ENCODE measurements around the gene SLC35A2. TPM values are rescaled to one million over a fixed set of nuclear protein-coding genes. Genes with fewer than 3 reads are reported as not detected.

The SLC35A2 gene
- total and polyA plus RNA-seq, 2 of the 4 experiments (the other 2 are of a cell fraction) = 10.8 to 48.3 TPM

DNA sequence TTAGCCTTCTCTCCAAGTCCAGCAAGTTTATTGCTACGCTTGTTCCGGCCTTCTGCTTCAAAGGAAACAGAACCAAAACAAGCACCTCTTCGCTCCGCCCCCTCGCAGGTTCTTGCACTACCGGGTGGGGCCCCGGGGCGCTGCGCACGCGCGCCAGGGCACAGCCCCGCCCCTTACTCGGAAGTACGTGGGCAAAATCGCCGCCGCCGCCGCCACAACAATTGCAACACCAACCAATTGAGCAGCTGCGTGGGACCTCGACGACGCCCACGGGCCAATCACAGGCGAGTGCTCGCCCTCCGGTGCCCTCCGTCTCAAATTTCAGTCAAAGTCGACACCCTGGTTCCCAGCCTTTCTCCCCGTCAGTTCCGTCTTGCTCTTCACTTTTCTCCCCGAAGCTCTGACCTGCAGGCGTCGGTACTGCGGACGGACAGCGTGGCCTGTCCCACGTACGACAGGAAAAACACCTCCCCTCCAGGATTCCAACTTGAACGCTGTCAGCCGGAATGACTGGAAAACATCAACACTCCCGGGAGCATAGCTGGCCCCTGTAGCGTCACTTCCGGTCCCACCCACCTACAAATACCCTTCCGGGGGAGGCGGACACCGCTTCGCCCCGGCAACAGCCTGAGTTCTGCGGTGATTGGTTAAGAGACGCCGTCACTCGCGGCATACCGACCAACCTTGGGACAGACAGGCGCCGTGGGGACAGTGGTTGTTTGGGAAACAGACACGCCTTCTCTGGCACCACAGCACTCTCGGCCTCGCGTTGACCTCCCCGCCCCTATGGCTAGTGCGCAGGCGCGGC is 46.6 kb upstream of the SLC35A2 start:
- Histone ChIP-seq H3K4me2 (ENCODE audit: low read depth, low read length) (peak overlapping the region; percentile 66), H4K20me1 (ENCODE audit: insufficient read depth, low read length) (peaks cover 18% of the 10 kb centered on the region; the same call in 1 of the 2 replicates), H4K8ac (ENCODE audit: low read depth in 2 of 2, low read length in 2 of 2) (peak overlapping the region; percentile 76 to 98), H2AK5ac (ENCODE audit: low read depth, low read length) (peak overlapping the region; percentile 93), H3K14ac (replicated peaks; ENCODE audit: low read depth, low read length) (peak overlapping the region; percentile 99), H3K23ac (ENCODE audit: low read depth, low read length) (peak overlapping the region; percentile 96; the same call in 1 of the 2 replicates), H3K27me3 (ENCODE audit: control insufficient read depth, insufficient read depth, low read length) (no peaks in the 10 kb centered on the region), H2BK15ac (ENCODE audit: low read depth, low read length) (no peak overlapping the region; the same call in 2 of the 3 replicates), H4K5ac (ENCODE audit: low read depth, low read length) (peak overlapping the region; percentile 92), H3K36me3 (ENCODE audit: control insufficient read depth, insufficient read depth, low read length) (peaks cover 12% of the 10 kb centered on the region; the same call in 1 of the 2 replicates), H3K4ac (ENCODE audit: low read depth, low read length) (peak overlapping the region; percentile 100), H2AK9ac (replicated peaks; ENCODE audit: low read depth, low read length, poor library complexity) (peak overlapping the region; percentile 87), H3K9me3 (ENCODE audit: control insufficient read depth, insufficient read depth, low read length) (no peaks in the 10 kb centered on the region), H2BK120ac (ENCODE audit: low read depth, low read length) (peak overlapping the region; percentile 91; the same call in 1 of the 2 replicates), H3K4me3 (ENCODE audit: insufficient read depth, low read depth, low read length) (peak overlapping the region; percentile 78), H4K91ac (ENCODE audit: insufficient read depth, low read depth, low read length) (peak overlapping the region; percentile 98), H3K9ac (ENCODE audit: low read depth, low read length) (peak overlapping the region; percentile 78), H2BK20ac (ENCODE audit: low read depth, low read length) (0 out of 2 replicates have a peak overlapping the region, but pooled peaks have one; percentile 57), H2BK5ac (ENCODE audit: low read depth, low read length, poor library complexity, severe bottlenecking) (peak overlapping the region; percentile 98), H2AFZ (replicated peaks; ENCODE audit: low read length, poor library complexity) (peak overlapping the region; percentile 98), H3K9me1 (ENCODE audit: insufficient read depth, low read length) (no peaks in the 10 kb centered on the region; the same call in none of the 2 replicates), H3K18ac (ENCODE audit: low read depth, low read length) (peak overlapping the region; percentile 91), H3K4me1 (ENCODE audit: control insufficient read depth, insufficient read depth, low read length) (peaks cover 2% of the 10 kb centered on the region), H3K56ac (ENCODE audit: extremely low read depth, insufficient read depth, low read length) (peak overlapping the region; percentile 89), H3K79me1 (ENCODE audit: low read depth in 1 of 2, low read length in 2 of 2) (peaks cover 4 to 45% of the 10 kb centered on the region in 2 experiments; a peak in 3 of 4 replicates), H3K27ac (ENCODE audit: insufficient read depth, low read length) (peak overlapping the region; percentile 89)
- CTCF ChIA-PET = interaction anchor here (0.6 to 1.0 kb wide), 2 partner anchors 14 to 209 kb away, joined by 3 read pairs; partner anchors contain the start of gene KCND1
- WGBS, 2 experiments (ENCODE audit: extremely low coverage in 2 of 2, insufficient read length in 1 of 2) = 35% methylated on average over 24 of the region's 66 CpGs; no CpG with 5 or more reads in 1 of the 2 experiments
- in situ Hi-C loops (cut with MboI; ENCODE audit: low sequenced_read_pairs) (loop anchor here (25.0 kb wide), 1 partner anchor 104 kb away; the partner anchor contains the start of genes CCDC120 and PRAF2), dilution Hi-C loops (cut with HindIII; ENCODE audit: low sequenced_read_pairs, unreplicated experiment) (no loop called here), intact Hi-C loops (cut with micrococcal nuclease) (loop anchor here (1.0 kb wide), 1 partner anchor 85 kb away; the partner anchor contains the start of gene TFE3)
- DNase-seq = peak; percentile 98
- TSS peak; percentile 81 for BruUV-seq (replicated peaks)
- POLR2A ChIA-PET (ENCODE audit: unreplicated experiment) = interaction anchor here (0.5 to 1.2 kb wide), 3 partner anchors 85 to 165 kb away, joined by 3 to 13 read pairs (median 3); partner anchors contain the start of genes TFE3 and WDR45
- no peak for TF ChIP-seq FOS (IDR thresholded peaks at IDR 0.05; ENCODE audit: low read depth, low read length)
- TF ChIP-seq MXI1 (IDR thresholded peaks at IDR 0.05; ENCODE audit: borderline replicate concordance, low read depth, low read length) = no peak
- TF ChIP-seq MAZ (IDR thresholded peaks at IDR 0.05; ENCODE audit: borderline replicate concordance, low read depth, low read length) = peak; percentile 15; the same call in 1 of the 2 replicates
- TF ChIP-seq RFX5 (IDR thresholded peaks at IDR 0.05; ENCODE audit: low read depth, low read length) = peak; percentile 83
- peak; percentile 95 for TF ChIP-seq CEBPB (IDR thresholded peaks at IDR 0.05; ENCODE audit: low read depth, low read length)
- no peak for TF ChIP-seq SMC3 (IDR thresholded peaks at IDR 0.05; ENCODE audit: low read depth, low read length)
- peak; percentile 53; the same call in 1 of the 2 replicates for TF ChIP-seq ELK1 (IDR thresholded peaks at IDR 0.05; ENCODE audit: borderline replicate concordance, low read depth, low read length)
- peak; percentile 92 for TF ChIP-seq POLR2A (IDR thresholded peaks at IDR 0.05; ENCODE audit: low read depth, low read length)
- peak; percentile 89 for ATAC-seq (ENCODE audit: low read depth)

Data from IMR-90 (cell line).